Activated T-cell treated with anti-CD3 and anti-CD28 coated beads, Interleukin-2, amount 50 U/mL, for 4 hours (primary cell): ENCODE data around the gene LRP10. TPM values are rescaled to one million over a fixed set of nuclear protein-coding genes. Genes with fewer than 3 reads are reported as not detected.

Source experiments
- ATAC-seq, 2 donors: fragments of 200-7000 bp; cut with Tn5 transposase; one replicate each; pipeline ENCODE4 v1.10.0; 2021
- DNase-seq: peaks from one replicate; pipeline ENCODE4 v3.0.0-alpha.2; 2020
- H3K27me3 Mint-ChIP-seq: one replicate; pipeline ENCODE4 v1.8.0; 2021; ENCODE audit warnings: low read depth, mixed read lengths
- H3K36me3 Mint-ChIP-seq: one replicate; pipeline ENCODE4 v1.8.0; 2022; ENCODE audit warnings: mixed read lengths; ENCODE audit not compliant: insufficient read depth
- H3K4me1 Mint-ChIP-seq: one replicate; pipeline ENCODE4 v1.8.0; 2021; ENCODE audit warnings: low read depth, mixed read lengths
- H3K4me3 Mint-ChIP-seq: one replicate; pipeline ENCODE4 v1.8.0; 2021; ENCODE audit warnings: mild to moderate bottlenecking, moderate library complexity, mixed read lengths
- H3K9me3 Mint-ChIP-seq: one replicate; pipeline ENCODE4 v1.8.0; 2021; ENCODE audit warnings: mixed read lengths
- total RNA-seq, 3 donors: library from RNA; stranded (reverse); gene quantifications; one replicate each; pipeline ENCODE4 v1.2.1, GENCODE V29; 2021

The LRP10 gene
- total RNA-seq, 3 donors from 2014 or later = 19.3 to 33.7 (median 26.2) TPM

DNA sequence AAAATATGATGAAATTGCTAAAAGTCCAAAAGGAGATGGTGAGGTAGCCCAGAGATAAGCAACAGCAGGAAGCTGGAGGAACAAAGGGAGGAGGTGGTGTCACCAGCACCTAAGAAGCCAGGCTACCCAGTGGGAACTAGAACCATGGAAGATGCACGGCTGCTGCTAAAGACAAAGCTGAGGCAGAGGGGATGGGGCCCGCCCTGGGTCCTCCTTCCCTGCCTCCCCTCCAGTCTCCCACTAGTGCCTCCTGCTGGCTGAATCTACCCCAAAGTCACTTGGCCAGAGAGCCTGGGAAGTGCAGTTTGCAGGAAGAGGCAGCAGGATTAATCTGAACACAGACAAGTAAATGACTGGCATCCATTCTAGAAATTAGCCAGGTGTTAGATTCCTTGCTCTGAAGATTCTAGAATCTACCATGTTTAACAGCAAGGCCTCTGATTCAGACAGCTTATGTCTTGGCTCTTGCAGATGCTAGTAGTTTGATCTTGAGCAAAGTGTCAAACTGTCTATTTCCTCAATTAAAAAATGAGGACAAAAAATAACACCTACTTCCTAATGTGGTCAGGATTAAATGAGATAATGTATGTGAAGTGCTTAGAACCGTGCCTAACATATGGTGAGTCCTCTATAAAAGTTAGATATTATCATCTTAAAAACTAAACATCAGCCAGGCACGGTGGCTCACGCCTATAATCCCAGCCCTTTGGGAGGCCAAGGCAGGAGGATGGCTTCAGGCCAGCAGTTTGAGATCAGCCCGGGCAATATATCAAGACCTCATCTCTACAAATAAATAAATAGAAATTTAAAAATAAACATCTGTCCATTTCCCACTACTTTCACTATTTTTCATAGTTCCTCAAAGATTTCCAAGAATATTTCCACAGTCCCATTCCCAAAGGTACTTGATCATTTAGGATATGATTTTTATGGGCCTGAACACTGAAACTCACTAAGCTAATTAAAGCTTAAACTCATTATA, 5.8 kb upstream of the LRP10 start:
- no peak for ATAC-seq
- Mint-ChIP-seq H3K4me1 (peaks cover 19% of the 10 kb centered on the region), H3K27me3 (peaks cover 8% of the 10 kb centered on the region), H3K36me3 (peaks cover 3% of the 10 kb centered on the region), H3K4me3 (no peak overlapping the region), H3K9me3 (no peaks in the 10 kb centered on the region)
- no peak for DNase-seq

DNA sequence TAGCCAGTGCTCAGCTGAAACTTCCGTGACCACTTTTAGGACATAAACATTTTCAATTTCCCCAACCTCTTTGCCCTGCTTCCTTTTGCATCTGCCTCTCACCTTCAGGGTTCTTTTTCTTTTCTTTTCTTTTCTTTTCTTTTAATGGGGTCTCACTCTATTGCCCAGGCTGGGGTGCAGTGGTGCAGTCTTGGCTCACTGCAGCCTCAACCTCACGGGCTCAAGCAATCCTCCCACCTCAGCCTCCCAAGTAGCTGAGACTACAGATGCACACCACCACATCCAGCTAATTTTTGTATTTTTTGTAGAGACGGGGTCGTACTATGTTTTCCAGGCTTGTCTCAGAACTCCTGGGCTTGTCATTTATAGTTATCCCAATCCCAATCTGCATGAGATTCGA, 4.7 kb upstream of the LRP10 start:
- DNase-seq = no peak
- Mint-ChIP-seq H3K4me3 (no peak overlapping the region), H3K9me3 (no peaks in the 10 kb centered on the region), H3K4me1 (peaks cover 25% of the 10 kb centered on the region), H3K27me3 (peaks cover 2% of the 10 kb centered on the region), H3K36me3 (peaks cover under 1% of the 10 kb centered on the region)
- no peak for ATAC-seq

DNA sequence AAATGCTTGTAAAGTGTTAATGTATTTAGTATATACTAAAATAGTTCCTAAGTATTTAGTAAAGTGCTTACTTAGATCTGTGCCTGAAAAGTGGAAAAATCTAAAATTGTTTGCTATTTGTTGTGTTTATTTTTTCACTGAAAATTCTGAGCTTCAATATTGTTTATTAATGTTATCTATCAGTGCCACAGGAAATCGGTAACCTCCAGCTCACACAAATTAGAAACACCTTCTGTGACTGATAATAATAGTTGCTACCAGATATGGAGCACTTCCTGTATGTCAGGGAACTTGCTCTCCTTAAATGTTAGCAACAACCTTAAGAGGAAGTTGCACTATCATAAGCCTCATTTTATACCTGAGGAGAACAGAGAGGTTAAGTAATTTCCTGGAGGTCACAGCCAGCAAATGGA, 723 bp upstream of the LRP10 start:
- DNase-seq = no peak
- H3K9me3 Mint-ChIP-seq = no peaks in the 10 kb centered on the region
- H3K36me3 Mint-ChIP-seq = peaks cover 11% of the 10 kb centered on the region
- H3K27me3 Mint-ChIP-seq = no peaks in the 10 kb centered on the region
- H3K4me3 Mint-ChIP-seq = peak overlapping the region; percentile 92
- H3K4me1 Mint-ChIP-seq = peaks cover 40% of the 10 kb centered on the region
- ATAC-seq = peak in 1 of 2 donors; percentile 49

DNA sequence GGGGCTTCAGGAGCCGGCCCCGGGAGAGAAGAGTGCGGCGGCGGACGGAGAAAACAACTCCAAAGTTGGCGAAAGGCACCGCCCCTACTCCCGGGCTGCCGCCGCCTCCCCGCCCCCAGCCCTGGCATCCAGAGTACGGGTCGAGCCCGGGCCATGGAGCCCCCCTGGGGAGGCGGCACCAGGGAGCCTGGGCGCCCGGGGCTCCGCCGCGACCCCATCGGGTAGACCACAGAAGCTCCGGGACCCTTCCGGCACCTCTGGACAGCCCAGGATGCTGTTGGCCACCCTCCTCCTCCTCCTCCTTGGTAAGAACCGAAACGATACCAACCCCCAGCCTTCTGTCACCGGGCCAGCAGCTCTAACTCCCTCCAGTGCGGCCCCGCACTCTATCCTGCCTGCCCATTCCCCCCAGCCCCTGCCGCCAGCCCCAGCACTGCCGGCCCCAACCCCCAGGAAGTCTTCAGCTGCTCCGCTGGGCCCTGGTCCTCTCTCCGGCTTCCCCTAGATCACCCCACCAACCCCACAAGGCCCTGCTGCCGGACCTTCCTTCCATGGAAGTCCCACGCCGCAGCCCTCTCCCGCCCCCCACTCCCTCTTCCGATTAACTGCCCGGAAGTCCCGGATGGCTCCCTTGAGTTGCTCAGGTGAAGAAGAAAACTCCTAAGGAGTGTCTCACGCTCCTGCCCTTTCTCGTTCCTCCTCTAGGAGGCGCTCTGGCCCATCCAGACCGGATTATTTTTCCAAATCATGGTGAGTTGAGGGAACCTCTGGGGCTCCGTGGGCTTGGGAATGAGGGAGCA, 693 bp downstream of the LRP10 start:
- Mint-ChIP-seq H3K4me3 (peak overlapping the region; percentile 92), H3K9me3 (no peaks in the 10 kb centered on the region), H3K27me3 (no peaks in the 10 kb centered on the region), H3K36me3 (peaks cover 16% of the 10 kb centered on the region), H3K4me1 (peaks cover 40% of the 10 kb centered on the region)
- DNase-seq = peak; percentile 63
- ATAC-seq = peak; percentile 37 to 53

DNA sequence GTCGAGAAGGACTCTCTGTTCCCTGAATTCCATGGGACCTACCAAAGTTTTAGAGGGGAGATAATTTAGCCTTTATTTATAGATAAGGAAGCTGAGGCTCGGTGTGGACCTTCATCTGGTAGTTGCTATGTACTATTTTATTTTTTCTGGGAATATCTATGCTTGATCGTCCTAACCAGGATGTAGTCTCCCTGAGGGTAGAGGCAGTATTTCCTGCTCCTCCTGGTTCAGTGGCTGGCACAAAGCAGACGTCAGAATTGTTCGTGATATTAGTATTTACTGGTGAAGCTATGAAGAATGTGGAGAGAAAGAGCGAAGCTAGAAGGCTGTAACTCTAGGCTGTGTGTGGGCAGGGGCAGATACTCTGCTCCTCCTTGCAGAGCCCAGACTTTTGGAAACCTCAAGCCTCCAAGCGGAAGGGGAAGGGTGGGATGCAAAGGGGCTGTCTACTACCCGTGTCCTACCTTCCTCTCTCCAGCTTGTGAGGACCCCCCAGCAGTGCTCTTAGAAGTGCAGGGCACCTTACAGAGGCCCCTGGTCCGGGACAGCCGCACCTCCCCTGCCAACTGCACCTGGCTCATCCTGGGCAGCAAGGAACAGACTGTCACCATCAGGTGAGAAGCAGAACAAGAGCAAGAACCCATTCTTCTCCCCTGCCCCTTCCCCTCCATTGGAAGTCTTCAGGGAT, 1.4 kb downstream of the LRP10 start:
- Mint-ChIP-seq H3K4me3 (peak overlapping the region; percentile 92), H3K27me3 (no peaks in the 10 kb centered on the region), H3K4me1 (peaks cover 40% of the 10 kb centered on the region), H3K9me3 (no peaks in the 10 kb centered on the region), H3K36me3 (peaks cover 18% of the 10 kb centered on the region)
- no peak for DNase-seq
- no peak for ATAC-seq

DNA sequence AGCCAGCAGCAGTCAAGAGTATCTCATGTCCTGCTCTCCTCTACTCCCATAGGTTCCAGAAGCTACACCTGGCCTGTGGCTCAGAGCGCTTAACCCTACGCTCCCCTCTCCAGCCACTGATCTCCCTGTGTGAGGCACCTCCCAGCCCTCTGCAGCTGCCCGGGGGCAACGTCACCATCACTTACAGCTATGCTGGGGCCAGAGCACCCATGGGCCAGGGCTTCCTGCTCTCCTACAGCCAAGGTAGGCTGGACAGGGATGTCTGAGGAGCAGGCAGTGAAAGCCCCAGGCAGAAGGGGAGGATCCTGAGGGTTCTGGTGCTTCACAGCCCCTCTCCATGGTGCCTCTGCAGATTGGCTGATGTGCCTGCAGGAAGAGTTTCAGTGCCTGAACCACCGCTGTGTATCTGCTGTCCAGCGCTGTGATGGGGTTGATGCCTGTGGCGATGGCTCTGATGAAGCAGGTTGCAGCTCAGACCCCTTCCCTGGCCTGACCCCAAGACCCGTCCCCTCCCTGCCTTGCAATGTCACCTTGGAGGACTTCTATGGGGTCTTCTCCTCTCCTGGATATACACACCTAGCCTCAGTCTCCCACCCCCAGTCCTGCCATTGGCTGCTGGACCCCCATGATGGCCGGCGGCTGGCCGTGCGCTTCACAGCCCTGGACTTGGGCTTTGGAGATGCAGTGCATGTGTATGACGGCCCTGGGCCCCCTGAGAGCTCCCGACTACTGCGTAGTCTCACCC, 3.6 kb downstream of the LRP10 start:
- DNase-seq = no peak
- ATAC-seq = no peak
- Mint-ChIP-seq H3K9me3 (no peaks in the 10 kb centered on the region), H3K27me3 (no peaks in the 10 kb centered on the region), H3K4me3 (no peak overlapping the region), H3K4me1 (peaks cover 35% of the 10 kb centered on the region), H3K36me3 (peaks cover 24% of the 10 kb centered on the region)

DNA sequence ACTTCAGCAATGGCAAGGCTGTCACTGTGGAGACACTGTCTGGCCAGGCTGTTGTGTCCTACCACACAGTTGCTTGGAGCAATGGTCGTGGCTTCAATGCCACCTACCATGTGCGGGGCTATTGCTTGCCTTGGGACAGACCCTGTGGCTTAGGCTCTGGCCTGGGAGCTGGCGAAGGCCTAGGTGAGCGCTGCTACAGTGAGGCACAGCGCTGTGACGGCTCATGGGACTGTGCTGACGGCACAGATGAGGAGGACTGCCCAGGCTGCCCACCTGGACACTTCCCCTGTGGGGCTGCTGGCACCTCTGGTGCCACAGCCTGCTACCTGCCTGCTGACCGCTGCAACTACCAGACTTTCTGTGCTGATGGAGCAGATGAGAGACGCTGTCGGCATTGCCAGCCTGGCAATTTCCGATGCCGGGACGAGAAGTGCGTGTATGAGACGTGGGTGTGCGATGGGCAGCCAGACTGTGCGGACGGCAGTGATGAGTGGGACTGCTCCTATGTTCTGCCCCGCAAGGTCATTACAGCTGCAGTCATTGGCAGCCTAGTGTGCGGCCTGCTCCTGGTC, 4.3 kb downstream of the LRP10 start:
- Mint-ChIP-seq H3K36me3 (peaks cover 24% of the 10 kb centered on the region), H3K4me1 (peaks cover 29% of the 10 kb centered on the region), H3K4me3 (no peak overlapping the region), H3K9me3 (no peaks in the 10 kb centered on the region), H3K27me3 (no peaks in the 10 kb centered on the region)
- no peak for DNase-seq
- ATAC-seq = no peak

DNA sequence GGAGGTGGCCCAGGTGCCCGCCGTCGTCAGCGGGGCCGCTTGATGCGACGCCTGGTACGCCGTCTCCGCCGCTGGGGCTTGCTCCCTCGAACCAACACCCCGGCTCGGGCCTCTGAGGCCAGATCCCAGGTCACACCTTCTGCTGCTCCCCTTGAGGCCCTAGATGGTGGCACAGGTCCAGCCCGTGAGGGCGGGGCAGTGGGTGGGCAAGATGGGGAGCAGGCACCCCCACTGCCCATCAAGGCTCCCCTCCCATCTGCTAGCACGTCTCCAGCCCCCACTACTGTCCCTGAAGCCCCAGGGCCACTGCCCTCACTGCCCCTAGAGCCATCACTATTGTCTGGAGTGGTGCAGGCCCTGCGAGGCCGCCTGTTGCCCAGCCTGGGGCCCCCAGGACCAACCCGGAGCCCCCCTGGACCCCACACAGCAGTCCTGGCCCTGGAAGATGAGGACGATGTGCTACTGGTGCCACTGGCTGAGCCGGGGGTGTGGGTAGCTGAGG, 5.5 kb downstream of the LRP10 start:
- Mint-ChIP-seq H3K4me1 (peaks cover 28% of the 10 kb centered on the region), H3K27me3 (no peaks in the 10 kb centered on the region), H3K9me3 (no peaks in the 10 kb centered on the region), H3K4me3 (no peak overlapping the region), H3K36me3 (peaks cover 24% of the 10 kb centered on the region)
- DNase-seq = no peak
- ATAC-seq = no peak

DNA sequence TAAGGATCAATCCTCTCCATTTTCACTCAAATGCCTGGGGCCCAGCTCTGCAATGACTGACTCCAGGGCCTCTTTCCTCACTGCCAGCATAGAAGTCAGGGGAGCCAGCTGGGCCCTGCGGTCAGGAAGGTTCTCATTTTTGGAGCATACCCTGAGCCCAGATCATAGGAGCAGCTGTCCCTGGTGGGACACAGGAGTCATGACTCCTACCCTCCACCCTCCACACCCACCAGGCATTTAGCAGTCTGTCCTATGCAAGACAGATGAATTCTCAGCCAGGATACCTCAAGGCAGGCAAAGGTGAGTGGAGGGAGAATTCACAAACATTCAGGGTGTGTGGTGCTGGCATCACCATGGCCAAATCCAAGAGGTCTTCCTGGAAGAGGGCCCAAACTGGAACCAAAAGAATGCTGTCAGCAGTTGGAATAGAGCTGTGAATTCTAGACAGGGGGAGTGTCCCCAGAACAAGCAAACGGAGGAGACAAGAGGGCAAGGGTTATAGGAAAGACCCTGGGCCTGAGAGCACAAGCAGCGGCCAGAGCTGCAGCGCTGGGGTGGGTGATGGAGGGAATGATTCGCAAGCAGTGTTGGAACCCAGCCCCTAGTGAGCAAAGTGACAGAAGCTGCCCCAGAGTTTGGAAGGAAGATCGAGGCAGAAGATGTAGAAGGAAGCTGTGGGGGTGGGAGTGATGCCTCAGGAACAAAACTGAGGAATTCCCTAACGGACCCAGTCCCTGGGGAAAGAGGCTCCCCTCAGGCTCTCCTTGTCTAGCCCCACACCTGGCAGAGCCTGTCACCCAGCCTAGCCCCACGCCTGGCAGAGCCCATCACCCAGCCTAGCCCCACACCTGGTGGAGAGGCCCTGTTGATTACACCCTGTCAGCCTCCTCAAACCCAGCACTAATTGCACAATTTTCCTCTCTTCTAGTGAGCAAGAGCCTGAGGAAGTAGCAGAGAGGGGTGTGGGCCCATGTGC, 7.0 kb downstream of the LRP10 start:
- H3K9me3 Mint-ChIP-seq = no peaks in the 10 kb centered on the region
- peaks cover 20% of the 10 kb centered on the region for H3K36me3 Mint-ChIP-seq
- ATAC-seq (no peak), DNase-seq (no peak)
- peaks cover 22% of the 10 kb centered on the region for H3K4me1 Mint-ChIP-seq
- H3K27me3 Mint-ChIP-seq = no peaks in the 10 kb centered on the region
- no peak overlapping the region for H3K4me3 Mint-ChIP-seq

DNA sequence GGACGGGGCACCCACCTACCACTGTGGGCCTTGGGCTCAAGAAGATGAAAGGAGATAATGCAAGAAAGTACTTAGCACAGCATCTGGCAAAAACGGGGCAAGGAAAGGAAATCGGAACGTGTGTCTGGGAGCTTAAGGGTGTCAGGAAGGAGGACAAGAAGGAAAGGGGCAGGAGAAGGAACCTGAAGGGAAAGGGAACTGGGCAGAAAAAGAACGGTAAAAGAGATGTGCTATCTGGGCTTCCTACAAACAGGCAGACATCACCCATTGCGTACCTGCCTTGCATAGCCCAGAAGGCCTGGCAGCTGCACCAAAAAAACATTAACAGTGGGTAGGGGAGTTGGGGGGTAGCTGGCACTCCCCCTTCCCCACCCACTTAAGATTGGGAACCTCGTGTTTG, 10.5 kb downstream of the LRP10 start:
- peaks cover 8% of the 10 kb centered on the region for H3K36me3 Mint-ChIP-seq
- H3K4me1 Mint-ChIP-seq = peaks cover 28% of the 10 kb centered on the region
- DNase-seq = no peak
- ATAC-seq = no peak
- H3K27me3 Mint-ChIP-seq = no peaks in the 10 kb centered on the region
- H3K4me3 Mint-ChIP-seq = no peak overlapping the region
- no peaks in the 10 kb centered on the region for H3K9me3 Mint-ChIP-seq

DNA sequence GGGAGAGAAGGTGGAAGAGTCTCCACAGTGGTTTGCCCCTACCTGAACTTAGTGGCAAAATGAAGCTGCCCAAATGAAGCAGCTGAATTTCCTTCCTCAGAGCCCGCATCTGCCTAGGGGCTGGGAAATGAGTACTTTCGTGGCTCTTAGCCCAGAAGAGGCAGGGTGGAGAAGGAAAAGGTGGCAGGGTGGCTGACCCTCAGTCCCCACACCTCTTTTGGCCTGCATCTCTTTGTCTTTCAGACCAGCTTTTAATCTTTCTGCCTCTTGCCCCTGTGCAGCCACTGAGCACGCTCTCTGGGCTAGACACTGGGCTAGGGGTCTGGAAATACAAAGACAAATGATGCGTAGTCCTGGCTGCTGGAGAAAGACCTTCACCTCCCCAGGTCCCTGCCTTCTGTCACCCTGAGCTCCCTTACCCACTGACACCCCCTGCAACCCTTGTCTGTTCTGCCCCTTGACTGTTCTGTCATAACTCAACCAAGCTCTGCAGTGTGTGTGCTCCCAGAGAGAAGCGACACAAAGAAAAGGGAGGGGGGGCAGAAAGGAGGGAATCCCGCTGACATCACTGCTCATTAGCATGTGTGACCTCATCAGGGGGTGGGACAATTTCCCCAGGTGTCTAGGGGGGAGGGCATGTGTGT, 11.1 kb downstream of the LRP10 start:
- peaks cover 8% of the 10 kb centered on the region for H3K36me3 Mint-ChIP-seq
- DNase-seq = peak; percentile 63
- no peaks in the 10 kb centered on the region for H3K27me3 Mint-ChIP-seq
- H3K9me3 Mint-ChIP-seq = no peaks in the 10 kb centered on the region
- peaks cover 34% of the 10 kb centered on the region for H3K4me1 Mint-ChIP-seq
- ATAC-seq = peak in 1 of 2 donors; percentile 5
- no peak overlapping the region for H3K4me3 Mint-ChIP-seq
